Lower leg skin (tissue), 4 donors: ENCODE measurements around the gene RBM45. TPM values are rescaled to one million over a fixed set of nuclear protein-coding genes. Genes with fewer than 3 reads are reported as not detected.

Experiments
- DNase-seq, 2 donors: peaks; one replicate each; pipeline ENCODE4 v3.0.0-alpha.2; 2019; ENCODE audit warnings: low spot score in 2 of 2
- H3K4me3 ChIP-seq: fragments of 200-600 bp; sonication (generic); 2 replicates; pipeline ENCODE4 v1.5.1; 2017; ENCODE audit warnings: mild to moderate bottlenecking, low read depth; ENCODE audit not compliant: poor library complexity, severe bottlenecking
- POLR2A ChIP-seq, 2 donors: fragments of 450-650 bp; IDR thresholded peaks; one replicate each; pipeline ENCODE4 v1.6.1; 2016 to 2017; ENCODE audit warnings: antibody characterized with exemption in 2 of 2, mild to moderate bottlenecking in 1 of 2, moderate library complexity in 1 of 2
- WGBS, 2 donors: methylation state at CpG; one replicate each; pipeline ENCODE4 v1.1.5; 2018; 5-methylcytosine and 5-hydroxymethylcytosine counted together
- intact Hi-C: fragments of 100-400 bp; cut with DNase I; formaldehyde crosslinking; loops from one replicate; pipeline ENCODE4 v1.15.0; 2023; ENCODE audit warnings: low total_unique reads
- total RNA-seq, 4 donors: library from RNA; depleted of rRNA; stranded (reverse); fragments of >200 nt; gene quantifications; one replicate each; pipeline ENCODE4 v1.1.0, GENCODE V29; 2016
- TF ChIP-seq, protein P1 (sequence below), 3 donors: fragments of 450-650 bp; IDR thresholded peaks; one replicate each; pipeline ENCODE4 v1.5.1; 2016; ENCODE audit warnings: antibody characterized with exemption in 3 of 3, mild to moderate bottlenecking in 3 of 3, moderate library complexity in 2 of 3

Gene RBM45
- total RNA-seq, 4 donors from 2014 or later, result 4.8 to 9.0 (median 8.4) TPM

DNA sequence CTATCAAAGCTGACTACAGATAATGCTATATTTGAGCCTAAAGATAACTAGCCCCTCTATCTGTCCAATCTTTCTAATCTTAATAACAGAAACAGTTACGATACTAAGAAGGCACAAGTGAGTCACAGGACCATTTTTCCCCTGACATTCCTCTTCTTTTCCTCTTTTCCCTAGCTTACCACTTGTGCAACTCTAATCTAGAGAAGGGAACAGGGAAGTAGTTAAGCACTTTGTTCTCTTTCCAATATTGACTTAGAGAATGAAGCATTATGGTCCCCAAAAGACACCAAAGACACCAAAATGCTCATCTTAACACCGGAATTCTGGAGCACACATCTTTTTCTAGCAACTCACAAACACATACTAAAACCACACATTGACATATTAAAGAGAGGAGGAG, 41.4 kb upstream of the RBM45 start:
- 51 to 61% methylated on average over 2 of the region's 2 CpGs for WGBS, 2 donors
- intact Hi-C loops, result no loop called here
- DNase-seq, result no peak
- no peak overlapping the region for H3K4me3 ChIP-seq
- no peak for TF ChIP-seq POLR2A (IDR thresholded peaks at IDR 0.05)
- TF ChIP-seq, protein P1, sequence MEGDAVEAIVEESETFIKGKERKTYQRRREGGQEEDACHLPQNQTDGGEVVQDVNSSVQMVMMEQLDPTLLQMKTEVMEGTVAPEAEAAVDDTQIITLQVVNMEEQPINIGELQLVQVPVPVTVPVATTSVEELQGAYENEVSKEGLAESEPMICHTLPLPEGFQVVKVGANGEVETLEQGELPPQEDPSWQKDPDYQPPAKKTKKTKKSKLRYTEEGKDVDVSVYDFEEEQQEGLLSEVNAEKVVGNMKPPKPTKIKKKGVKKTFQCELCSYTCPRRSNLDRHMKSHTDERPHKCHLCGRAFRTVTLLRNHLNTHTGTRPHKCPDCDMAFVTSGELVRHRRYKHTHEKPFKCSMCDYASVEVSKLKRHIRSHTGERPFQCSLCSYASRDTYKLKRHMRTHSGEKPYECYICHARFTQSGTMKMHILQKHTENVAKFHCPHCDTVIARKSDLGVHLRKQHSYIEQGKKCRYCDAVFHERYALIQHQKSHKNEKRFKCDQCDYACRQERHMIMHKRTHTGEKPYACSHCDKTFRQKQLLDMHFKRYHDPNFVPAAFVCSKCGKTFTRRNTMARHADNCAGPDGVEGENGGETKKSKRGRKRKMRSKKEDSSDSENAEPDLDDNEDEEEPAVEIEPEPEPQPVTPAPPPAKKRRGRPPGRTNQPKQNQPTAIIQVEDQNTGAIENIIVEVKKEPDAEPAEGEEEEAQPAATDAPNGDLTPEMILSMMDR (IDR thresholded peaks at IDR 0.05), result no peak

DNA sequence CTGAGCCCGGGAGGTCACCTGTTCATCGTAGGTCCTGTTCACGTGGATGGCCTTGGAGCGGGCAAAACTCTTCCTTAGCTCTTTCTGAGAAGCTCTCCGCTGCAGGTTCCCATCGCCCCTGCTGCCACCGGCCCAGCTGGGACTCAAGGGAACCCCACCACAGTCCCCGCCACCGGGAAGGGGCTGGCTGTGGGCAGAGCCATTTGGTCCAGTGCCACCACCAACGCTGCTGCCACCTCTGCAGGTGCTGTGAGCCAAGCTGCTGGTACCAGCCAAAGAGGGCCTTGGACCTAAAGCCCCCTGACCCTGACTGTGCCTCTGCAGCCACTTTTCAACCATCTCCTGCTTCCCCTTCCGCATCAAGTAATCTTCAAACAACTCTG, 40.2 kb upstream of the RBM45 start:
- WGBS, 2 donors, result 84 to 85% methylated on average over 8 to 11 of the region's 11 CpGs
- no peak for TF ChIP-seq POLR2A (IDR thresholded peaks at IDR 0.05)
- TF ChIP-seq, protein P1 (IDR thresholded peaks at IDR 0.05), result no peak
- no peak overlapping the region for H3K4me3 ChIP-seq
- no peak for DNase-seq
- intact Hi-C loops, result no loop called here

DNA sequence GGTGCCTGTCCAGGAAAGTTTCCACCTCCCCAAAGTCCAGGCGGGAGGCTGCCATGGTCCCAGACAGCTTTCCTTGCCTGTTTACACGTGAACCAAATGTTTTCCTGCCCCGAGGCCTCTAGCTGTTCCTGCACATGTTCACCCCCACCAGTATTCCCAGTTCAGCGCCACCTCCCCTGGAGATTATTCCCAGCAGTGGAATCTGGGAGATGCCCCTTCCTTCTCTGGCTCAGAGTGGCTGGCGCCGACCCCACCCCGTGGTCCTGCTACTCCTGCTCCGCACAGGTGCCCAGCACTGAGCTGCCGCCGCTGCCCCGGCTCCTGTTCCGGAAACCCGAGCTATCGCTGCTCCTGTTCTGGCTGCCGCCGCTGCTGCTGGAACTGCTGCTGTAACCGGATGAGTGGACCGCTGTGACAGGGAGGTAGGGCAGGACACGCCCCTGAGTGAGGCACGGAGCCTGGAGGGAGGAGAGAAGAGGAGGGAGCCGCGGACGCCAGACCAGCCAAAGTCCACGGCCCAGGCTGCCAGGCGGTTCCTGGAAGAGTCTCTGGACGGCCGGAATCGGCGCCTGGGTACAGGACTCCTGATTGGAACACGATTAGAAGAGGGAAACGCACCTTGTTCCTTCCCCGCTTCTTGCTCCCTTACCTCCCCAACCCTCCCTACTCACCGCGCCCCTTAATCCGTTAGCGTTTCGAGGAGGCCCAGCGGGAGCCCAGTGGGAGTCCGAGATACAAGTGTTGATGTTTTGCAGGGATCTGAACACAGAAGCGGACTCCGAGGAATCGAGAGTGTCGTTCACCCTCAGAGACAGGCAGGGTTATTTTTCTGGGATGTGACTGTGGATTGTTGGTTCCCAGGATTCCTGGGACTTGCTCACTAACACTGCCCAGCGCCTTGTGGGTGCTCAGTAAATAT, 39.6 kb upstream of the RBM45 start, which contains the start of gene PDE11A:
PDE11A (minus strand) TSS at position 395 of the 919 bp plus-strand sequence; CDS start at position 55, 340 bp downstream.
- TF ChIP-seq, protein P1 (IDR thresholded peaks at IDR 0.05), result no peak
- no peak for TF ChIP-seq POLR2A (IDR thresholded peaks at IDR 0.05)
- H3K4me3 ChIP-seq, result peak within 1 kb of the TSS; percentile 18
- peak; percentile 47 to 93 for DNase-seq
- intact Hi-C loops, result no loop called here
- WGBS, 2 donors, result 3 to 6% methylated on average over 28 to 44 of the region's 44 CpGs

DNA sequence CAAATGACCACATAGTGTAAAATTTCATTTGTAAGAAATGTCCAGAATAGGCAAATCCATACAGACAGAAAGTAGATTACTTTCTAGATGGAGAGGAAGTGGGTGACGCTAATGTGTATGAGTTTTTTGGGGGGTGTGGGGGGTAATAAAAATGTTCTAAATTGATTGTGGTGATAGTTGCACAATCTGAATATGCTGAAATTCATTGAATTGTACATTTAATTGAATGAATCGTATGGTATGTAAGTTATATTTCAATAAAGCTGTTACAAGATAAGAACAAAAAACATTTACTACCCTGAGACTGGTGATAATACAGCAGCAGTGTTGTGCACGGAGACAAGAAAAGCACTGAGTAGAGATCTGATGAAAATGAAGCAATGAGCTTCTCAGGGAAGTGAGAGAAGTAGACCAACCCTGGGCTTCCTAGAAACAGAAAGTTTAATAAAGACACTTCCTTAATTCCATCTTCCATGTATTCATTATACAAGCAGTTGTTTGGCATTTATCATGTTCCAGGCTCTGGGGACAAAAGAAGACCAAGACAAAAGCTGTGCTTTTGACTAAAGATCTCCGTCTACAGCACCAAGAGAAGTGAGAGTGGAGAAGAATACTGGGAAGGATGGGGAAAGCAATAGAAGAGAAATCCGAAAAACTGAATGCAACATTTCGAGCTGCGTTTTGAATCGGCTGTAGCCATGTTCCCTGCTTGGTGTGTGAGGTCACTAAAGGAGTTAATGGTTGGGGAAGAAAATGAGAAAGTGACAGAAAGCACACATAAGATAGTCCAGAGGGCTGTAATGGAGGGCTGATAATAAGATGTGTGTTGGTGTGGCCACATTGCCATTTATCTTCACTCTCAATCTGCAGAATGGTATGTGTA, 37.9 kb upstream of the RBM45 start:
- no peak for TF ChIP-seq POLR2A (IDR thresholded peaks at IDR 0.05)
- TF ChIP-seq, protein P1 (IDR thresholded peaks at IDR 0.05), result no peak
- intact Hi-C loops, result no loop called here
- H3K4me3 ChIP-seq, result no peak overlapping the region
- no peak for DNase-seq
- 85 to 87% methylated on average over 8 of the region's 8 CpGs for WGBS, 2 donors

DNA sequence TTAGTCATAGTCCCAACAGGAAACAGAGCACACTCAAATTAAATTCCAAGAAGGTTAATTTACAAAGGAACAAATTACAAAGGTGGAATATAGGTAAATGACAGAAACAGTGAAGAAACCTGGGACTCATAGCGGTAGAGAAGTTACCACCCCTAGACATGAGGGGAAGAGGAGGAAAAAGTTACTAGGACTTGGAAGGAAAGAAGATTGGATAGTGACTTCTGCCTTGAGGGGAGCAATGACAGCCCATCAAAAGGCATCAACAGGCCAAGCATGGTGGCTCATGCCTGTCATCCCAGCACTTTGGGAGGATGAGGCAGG, 37.3 kb upstream of the RBM45 start:
- WGBS, 2 donors, result 81 to 88% methylated on average over 1 of the region's 1 CpG
- no peak overlapping the region for H3K4me3 ChIP-seq
- TF ChIP-seq POLR2A (IDR thresholded peaks at IDR 0.05), result no peak
- TF ChIP-seq, protein P1 (IDR thresholded peaks at IDR 0.05), result no peak
- intact Hi-C loops, result no loop called here
- no peak for DNase-seq
